Mucosa of rectum (tissue), 2 donors: Measurements from ENCODE around the gene SCN9A.

Experiments used
- H3K27ac ChIP-seq, 2 donors: one replicate each; pipeline ENCODE4 v1.7.0; 2013; ENCODE audit warnings: inconsistent platforms in 2 of 2, low read depth in 2 of 2, low read length in 2 of 2
- H3K27me3 ChIP-seq, 2 donors: one replicate each; pipeline ENCODE4 v1.7.0; 2013; ENCODE audit warnings: low read length in 2 of 2; ENCODE audit not compliant: control insufficient read depth in 2 of 2, insufficient read depth in 2 of 2
- H3K36me3 ChIP-seq, 2 donors: one replicate each; pipeline ENCODE4 v1.7.0; 2013; ENCODE audit warnings: low read length in 2 of 2; ENCODE audit not compliant: control insufficient read depth in 2 of 2, insufficient read depth in 2 of 2
- H3K4me1 ChIP-seq, 2 donors: one replicate each; pipeline ENCODE4 v1.7.0; 2013; ENCODE audit warnings: low read length in 2 of 2, mild to moderate bottlenecking in 1 of 2; ENCODE audit not compliant: control insufficient read depth in 2 of 2, insufficient read depth in 2 of 2
- H3K4me3 ChIP-seq, 2 donors: one replicate each; pipeline ENCODE4 v1.7.0; 2013; ENCODE audit warnings: low read length in 2 of 2
- H3K9ac ChIP-seq, 2 donors: one replicate each; pipeline ENCODE4 v1.7.0; 2013; ENCODE audit warnings: low read length in 2 of 2, low read depth in 1 of 2, mild to moderate bottlenecking in 1 of 2
- H3K9me3 ChIP-seq, 2 donors: one replicate each; pipeline ENCODE4 v1.7.0; 2013; ENCODE audit warnings: low read length in 2 of 2; ENCODE audit not compliant: control insufficient read depth in 2 of 2
- donor health status: healthy.
- donor health status: Normal muscosa, but diverticular disease.

Gene SCN9A

DNA sequence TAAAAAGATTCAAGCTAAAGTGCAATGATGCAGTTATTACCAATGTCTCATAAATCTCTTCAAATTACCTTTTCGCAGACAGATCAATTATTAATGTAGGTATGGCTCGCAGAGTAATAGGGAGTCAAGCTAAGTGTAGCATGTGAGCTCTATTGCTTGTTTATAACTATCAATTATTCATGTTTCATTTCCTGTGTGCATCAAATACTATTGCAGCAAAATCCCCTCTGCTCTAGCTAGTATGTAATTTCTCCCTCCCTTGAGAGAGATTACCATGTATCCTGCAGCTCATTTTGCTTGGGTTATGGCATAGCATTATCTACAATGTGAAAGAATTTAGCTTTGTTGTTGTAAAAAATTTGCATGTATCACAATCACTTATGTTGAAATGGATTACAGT is 182.3 kb downstream of the SCN9A start:
- no peaks in the 10 kb centered on the region for H3K27me3 ChIP-seq
- H3K36me3 ChIP-seq, result no peaks in the 10 kb centered on the region
- no peaks in the 10 kb centered on the region for H3K9me3 ChIP-seq
- no peak overlapping the region for H3K4me3 ChIP-seq
- H3K9ac ChIP-seq, result no peak overlapping the region
- H3K4me1 ChIP-seq, result no peaks in the 10 kb centered on the region
- H3K27ac ChIP-seq, result no peak overlapping the region

DNA sequence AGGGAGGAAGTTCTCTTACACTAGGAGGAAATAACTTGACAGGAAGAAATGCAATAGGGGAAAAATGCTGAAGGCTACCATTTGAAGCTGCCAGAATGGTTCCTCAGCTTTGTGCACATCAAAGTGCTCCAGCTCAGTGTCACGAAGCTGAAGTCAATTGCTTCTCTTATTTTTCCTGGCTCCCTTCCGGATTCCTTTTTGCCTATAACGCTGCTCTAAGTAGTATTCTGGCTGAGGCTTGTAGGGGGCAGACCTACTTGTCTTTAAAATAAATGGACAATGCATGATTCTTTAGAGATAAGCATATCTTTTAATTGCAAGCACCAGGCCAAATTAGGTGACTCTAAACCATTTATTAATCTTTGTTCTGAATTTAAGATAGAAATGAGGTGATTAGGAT is 187.7 kb downstream of the SCN9A start:
- no peaks in the 10 kb centered on the region for H3K27me3 ChIP-seq
- no peak overlapping the region for H3K27ac ChIP-seq
- no peaks in the 10 kb centered on the region for H3K9me3 ChIP-seq
- no peaks in the 10 kb centered on the region for H3K36me3 ChIP-seq
- H3K9ac ChIP-seq, result no peak overlapping the region
- no peak overlapping the region for H3K4me3 ChIP-seq
- no peaks in the 10 kb centered on the region for H3K4me1 ChIP-seq

DNA sequence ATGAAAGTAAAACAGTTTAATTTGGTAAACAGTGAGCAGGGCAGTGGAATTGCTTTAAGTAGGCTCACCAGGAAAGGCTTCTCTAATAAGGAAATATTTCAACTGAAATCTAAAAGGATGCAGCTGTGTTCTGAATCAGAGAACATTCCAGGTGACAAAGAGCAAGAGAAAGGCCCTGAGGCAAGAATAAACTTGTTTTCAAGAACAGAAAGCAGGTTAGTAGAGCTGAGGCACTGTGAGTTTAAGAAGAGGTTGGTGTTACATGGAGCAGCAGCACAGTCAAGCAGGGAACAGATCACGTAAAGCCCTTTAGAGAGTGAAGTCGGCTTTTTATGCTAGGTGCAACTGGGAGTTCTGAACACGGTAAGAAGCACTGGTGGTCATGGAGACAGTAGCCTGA is 191.0 kb downstream of the SCN9A start:
- no peak overlapping the region for H3K9ac ChIP-seq
- H3K4me3 ChIP-seq, result no peak overlapping the region
- no peaks in the 10 kb centered on the region for H3K9me3 ChIP-seq
- H3K4me1 ChIP-seq, result no peaks in the 10 kb centered on the region
- H3K27ac ChIP-seq, result no peak overlapping the region
- no peaks in the 10 kb centered on the region for H3K27me3 ChIP-seq
- H3K36me3 ChIP-seq, result no peaks in the 10 kb centered on the region

DNA sequence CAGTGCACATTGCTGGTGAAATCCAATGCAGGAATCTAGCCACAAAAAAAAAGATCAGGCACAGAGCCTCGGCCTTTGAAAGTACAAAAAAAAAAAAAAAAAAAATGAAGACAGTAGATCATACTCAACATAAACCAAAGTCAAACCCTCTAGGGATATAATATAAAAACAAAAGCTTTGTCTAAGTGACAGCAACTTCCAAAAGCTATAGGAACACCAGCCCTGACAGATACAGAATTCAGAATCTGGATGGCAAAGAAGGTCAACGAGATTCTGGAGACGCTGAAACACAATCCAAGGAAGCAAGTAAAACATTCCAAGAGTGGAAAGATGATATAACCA is 194.0 kb downstream of the SCN9A start:
- Histone ChIP-seq H3K4me3 (no peak overlapping the region), H3K36me3 (no peaks in the 10 kb centered on the region), H3K4me1 (no peaks in the 10 kb centered on the region), H3K27me3 (no peaks in the 10 kb centered on the region), H3K9me3 (no peaks in the 10 kb centered on the region), H3K9ac (no peak overlapping the region), H3K27ac (no peak overlapping the region)

DNA sequence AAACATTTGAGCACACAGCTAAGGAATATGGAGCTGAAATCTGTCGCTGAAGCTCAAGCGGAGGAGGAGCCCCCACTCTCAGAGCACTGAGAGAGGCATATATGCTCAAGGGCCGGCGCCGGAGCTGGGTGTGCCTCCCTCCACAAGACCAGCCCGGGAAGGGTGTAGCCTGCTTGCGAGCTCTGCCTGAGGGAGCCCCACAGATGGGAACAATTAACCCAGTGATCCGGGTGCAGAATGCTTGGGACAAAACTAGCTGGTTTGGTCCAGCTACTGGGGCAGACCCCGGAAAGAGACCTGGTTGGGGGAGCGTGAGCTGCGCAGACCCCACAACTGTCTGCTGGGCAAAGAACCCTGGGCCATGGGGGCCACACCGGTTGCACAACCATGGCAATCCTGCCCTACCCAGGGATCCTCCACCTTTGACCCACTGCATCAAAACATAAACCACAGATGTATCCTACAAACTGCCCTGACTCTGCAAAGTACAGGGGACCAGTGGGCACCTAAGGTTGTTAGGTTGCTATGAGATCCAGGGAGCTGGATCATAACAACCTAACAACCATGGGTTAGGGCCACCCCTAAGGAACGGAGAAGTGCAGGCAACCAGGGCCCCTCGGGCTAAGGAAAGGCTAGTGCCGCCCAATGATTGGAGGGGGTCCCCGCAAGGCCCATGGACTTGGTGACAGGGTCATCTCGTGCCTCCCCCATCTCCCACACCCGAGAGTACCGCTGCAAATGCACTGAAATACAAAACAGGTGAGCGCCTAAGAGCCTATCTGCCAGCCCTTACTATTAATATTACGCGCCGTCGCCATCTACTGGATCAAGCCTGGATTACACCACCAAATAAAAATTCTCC is 194.6 kb downstream of the SCN9A start:
- Histone ChIP-seq H3K4me3 (no peak overlapping the region), H3K27ac (no peak overlapping the region), H3K36me3 (no peaks in the 10 kb centered on the region), H3K27me3 (no peaks in the 10 kb centered on the region), H3K4me1 (no peaks in the 10 kb centered on the region), H3K9me3 (no peaks in the 10 kb centered on the region), H3K9ac (no peak overlapping the region)

DNA sequence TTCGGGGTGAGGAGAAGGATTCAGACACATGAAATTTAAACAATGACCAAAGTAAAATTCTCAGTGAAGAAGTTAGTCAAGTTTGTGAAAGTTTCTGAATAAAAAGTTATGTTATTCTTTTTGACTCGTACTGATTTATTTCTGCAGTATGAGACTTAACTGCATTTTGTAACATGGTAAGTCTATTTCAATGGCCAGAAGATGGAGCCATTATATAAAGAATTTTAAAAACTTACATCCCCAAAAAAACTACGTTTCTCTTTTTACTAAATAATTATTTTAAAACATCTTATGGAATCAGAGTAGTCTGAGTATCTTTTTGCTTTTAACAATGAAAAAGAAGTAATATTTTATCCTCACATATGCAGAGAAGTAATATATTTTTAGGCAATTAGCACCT is 196.5 kb downstream of the SCN9A start:
- Histone ChIP-seq H3K27me3 (no peaks in the 10 kb centered on the region), H3K4me3 (no peak overlapping the region)

DNA sequence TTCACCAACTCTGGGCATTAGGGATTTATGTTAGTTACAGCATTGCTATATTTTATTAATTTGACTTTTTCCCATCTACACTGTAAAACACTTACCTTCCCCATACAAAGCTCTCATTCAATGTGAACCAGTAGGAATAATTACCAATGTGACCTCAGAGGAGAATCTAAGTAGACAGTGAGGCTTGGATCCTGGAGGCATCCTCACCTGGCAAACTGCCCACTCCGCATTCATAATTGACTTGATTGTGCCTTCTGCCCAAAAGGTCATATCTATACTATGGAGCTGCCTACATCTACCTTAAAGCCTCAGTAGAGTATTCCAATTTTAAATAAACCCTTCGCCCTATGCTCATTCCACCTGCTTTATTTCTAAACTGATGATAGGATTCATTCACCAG is 202.5 kb downstream of the SCN9A start:
- Histone ChIP-seq H3K9ac (no peak overlapping the region), H3K4me3 (no peak overlapping the region), H3K4me1 (no peaks in the 10 kb centered on the region), H3K27me3 (no peaks in the 10 kb centered on the region), H3K36me3 (no peaks in the 10 kb centered on the region), H3K27ac (no peak overlapping the region), H3K9me3 (no peaks in the 10 kb centered on the region)

More for the DNA sequence above, 196.5 kb downstream of the SCN9A start:
- Histone ChIP-seq H3K9me3 (no peaks in the 10 kb centered on the region), H3K9ac (no peak overlapping the region), H3K27ac (no peak overlapping the region), H3K36me3 (no peaks in the 10 kb centered on the region), H3K4me1 (no peaks in the 10 kb centered on the region)

DNA sequence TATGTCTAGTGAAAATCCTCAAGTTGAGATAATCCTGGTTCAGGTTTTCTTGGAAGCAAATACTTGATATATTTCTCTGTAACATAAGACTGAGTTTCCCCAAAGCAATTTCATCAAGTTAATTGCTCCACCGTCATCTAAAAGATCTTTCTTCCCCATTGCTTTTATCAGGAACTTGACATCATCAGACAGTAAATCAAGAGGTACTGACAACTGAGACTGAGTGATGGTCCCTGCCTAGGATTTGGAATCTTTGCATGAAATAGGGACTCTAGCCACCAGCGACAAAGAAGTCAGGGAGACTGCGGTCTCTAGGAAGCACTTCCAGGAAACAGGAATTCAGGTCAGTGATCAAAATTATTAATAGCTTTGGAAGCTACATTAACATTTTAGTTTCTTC is 204.5 kb downstream of the SCN9A start:
- Histone ChIP-seq H3K27ac (no peak overlapping the region), H3K4me3 (no peak overlapping the region), H3K4me1 (no peaks in the 10 kb centered on the region), H3K9ac (no peak overlapping the region), H3K27me3 (no peaks in the 10 kb centered on the region), H3K9me3 (no peaks in the 10 kb centered on the region), H3K36me3 (no peaks in the 10 kb centered on the region)

DNA sequence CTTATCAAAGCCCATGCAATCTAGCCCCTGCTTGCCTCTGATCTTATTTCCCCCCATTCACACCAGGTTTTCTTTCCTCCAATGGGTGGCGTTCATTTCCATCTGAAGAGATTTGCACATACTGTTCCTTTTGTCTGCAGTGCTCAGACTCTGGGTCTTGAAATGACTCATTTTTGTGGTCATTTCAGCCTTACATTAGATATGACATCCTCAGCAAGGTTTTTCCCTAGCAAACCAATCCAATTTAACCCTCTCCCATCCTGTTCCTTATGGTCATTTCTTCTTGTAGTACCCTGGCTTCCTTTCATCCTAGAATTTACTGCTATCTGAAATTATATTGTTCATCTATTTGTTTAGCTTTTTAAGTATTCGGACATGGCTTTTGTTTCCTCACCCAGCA is 205.4 kb downstream of the SCN9A start:
- Histone ChIP-seq H3K27ac (no peak overlapping the region), H3K27me3 (no peaks in the 10 kb centered on the region), H3K4me1 (no peaks in the 10 kb centered on the region)

DNA sequence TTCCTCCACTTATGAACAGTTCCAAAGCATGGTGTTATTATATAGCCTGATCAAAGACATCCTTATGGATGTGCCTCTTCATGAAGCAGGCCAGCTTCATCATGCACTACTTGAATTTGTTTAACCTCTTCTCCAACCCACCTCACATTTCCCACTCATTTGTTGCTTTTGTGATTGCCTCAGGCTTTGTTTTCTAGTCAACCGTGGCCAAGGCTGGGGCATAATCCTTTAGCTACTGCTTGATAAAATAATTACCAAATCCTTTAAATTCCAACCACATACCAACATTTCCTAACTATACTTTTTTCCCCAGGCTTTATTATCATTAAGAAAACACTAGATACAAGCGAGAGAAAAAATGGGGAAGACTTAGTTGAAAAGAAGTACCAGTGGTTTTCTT is 208.3 kb downstream of the SCN9A start:
- Histone ChIP-seq H3K4me3 (no peak overlapping the region), H3K9me3 (no peaks in the 10 kb centered on the region), H3K4me1 (no peaks in the 10 kb centered on the region), H3K27ac (no peak overlapping the region), H3K9ac (no peak overlapping the region), H3K27me3 (no peaks in the 10 kb centered on the region), H3K36me3 (no peaks in the 10 kb centered on the region)

More for the DNA sequence above, 205.4 kb downstream of the SCN9A start:
- no peaks in the 10 kb centered on the region for H3K9me3 ChIP-seq
- H3K4me3 ChIP-seq, result no peak overlapping the region
- no peaks in the 10 kb centered on the region for H3K36me3 ChIP-seq
- H3K9ac ChIP-seq, result no peak overlapping the region
